Measurements from ENCODE around the gene TSHZ1.

TSHZ1 gene

GRCh38 chr18:75316223-75316622, 105.6 kb downstream of the TSHZ1 start:
- no peak for TF ChIP-seq CTCF (IDR thresholded peaks at IDR 0.05; ENCODE audit: insufficient read depth, low read depth, low read length, missing control alignments)
- no peak for DNase-seq (ENCODE audit: low read depth)

DNA sequence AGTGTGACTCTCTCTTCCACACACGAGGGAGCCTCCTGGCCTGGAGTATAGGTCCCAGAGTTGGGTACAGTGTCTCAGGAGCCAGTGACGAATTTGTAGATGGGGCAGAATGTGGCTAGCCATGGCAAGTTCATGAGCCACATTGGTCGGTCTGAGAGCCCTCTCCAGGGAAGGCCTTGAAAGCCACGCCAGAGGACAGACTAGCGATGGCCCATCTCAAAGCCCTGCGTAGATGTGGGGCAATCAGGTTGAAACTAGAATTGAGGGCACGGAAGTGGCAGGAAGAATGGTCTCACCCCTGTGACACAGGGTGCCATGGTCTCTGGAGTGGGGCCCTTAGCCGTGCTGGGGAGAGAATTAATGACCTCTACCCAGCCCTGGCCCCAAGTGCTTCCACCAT, 106.2 kb downstream of the TSHZ1 start:
- TF ChIP-seq CTCF (IDR thresholded peaks at IDR 0.05; ENCODE audit: insufficient read depth, low read depth, low read length, missing control alignments) = no peak
- DNase-seq (ENCODE audit: low read depth) = no peak
- H3K4me3 ChIP-seq (ENCODE audit: low read depth, low read length) = no peak overlapping the region

More at GRCh38 chr18:75316223-75316622, 105.6 kb downstream of the TSHZ1 start:
- no peak overlapping the region for H3K4me3 ChIP-seq (ENCODE audit: low read depth, low read length)

- no peak overlapping the region for H3K4me3 ChIP-seq (ENCODE audit: low read depth, low read length)
- TF ChIP-seq CTCF (IDR thresholded peaks at IDR 0.05; ENCODE audit: insufficient read depth, low read depth, low read length, missing control alignments) = no peak
- no peak for DNase-seq (ENCODE audit: low read depth)
Measured at GRCh38 chr18:75317300-75317699, 106.7 kb downstream of the TSHZ1 start.

DNA sequence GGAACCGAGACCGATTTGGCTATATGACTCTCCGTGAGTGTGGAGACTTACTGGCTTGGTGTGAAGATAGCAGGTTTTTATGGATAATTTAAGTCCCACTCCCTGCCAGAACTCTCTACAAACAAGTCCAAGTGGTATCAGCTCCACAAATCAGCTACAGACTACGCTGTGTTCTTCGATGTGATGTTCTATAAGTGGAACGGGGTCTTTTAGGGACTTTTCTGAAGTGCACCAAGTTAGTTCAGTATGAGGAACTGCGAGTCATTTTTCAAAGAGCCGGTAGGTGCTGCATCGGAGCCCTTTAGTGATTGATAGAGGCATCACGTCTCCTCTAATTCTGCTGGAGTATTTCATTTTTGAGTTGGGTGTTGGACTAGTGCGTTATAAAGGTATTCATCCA, 107.1 kb downstream of the TSHZ1 start:
- no peak for DNase-seq (ENCODE audit: low read depth)
- no peak for TF ChIP-seq CTCF (IDR thresholded peaks at IDR 0.05; ENCODE audit: insufficient read depth, low read depth, low read length, missing control alignments)

DNA sequence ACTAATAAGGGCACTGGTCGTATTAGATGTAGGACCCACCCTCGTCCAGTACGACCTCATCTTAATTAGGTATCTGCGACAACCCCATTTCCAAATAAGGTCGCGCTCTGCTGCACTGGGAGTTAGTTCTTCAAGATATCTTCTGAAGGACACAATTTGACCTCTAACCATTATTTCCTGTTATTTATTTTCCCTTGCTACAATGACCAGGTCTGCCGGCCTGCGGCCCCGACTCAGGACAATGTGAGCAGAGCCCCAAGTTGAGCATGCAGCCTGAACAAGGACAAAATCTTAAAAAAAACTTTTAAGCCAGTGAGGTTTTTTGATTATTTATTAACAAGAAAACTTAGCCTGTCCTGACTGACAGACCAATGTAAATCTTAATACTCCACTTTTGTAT, 109.3 kb downstream of the TSHZ1 start:
- no peak for TF ChIP-seq CTCF (IDR thresholded peaks at IDR 0.05; ENCODE audit: insufficient read depth, low read depth, low read length, missing control alignments)
- no peak overlapping the region for H3K4me3 ChIP-seq (ENCODE audit: low read depth, low read length)
- DNase-seq (ENCODE audit: low read depth) = no peak

More for the DNA sequence above, 107.1 kb downstream of the TSHZ1 start:
- no peak overlapping the region for H3K4me3 ChIP-seq (ENCODE audit: low read depth, low read length)

DNA sequence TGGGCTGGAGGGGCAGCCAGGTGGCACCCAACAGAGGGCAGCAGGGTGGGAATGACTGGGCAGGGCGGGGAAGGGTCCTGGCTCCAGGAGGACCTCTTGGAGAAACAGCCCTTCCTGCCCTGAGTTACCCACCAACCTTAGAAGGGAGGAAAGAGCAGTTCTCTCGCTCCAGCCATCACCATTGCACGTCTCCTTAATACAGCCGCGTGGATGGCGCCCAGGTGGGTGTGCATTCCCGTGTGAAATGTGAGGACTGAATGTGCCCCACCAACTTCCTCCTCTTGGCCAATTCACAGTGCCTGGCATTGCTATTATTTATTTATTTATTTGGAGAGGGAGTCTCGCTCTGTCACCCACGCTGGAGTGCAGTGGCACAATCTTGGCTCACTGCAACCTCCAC, 109.9 kb downstream of the TSHZ1 start:
- no peak for TF ChIP-seq CTCF (IDR thresholded peaks at IDR 0.05; ENCODE audit: insufficient read depth, low read depth, low read length, missing control alignments)
- DNase-seq (ENCODE audit: low read depth) = no peak

GRCh38 chr18:75321431-75321830, 110.8 kb downstream of the TSHZ1 start:
- DNase-seq (ENCODE audit: low read depth) = no peak
- no peak overlapping the region for H3K4me3 ChIP-seq (ENCODE audit: low read depth, low read length)
- TF ChIP-seq CTCF (IDR thresholded peaks at IDR 0.05; ENCODE audit: insufficient read depth, low read depth, low read length, missing control alignments) = no peak

More for the DNA sequence above, 109.9 kb downstream of the TSHZ1 start:
- H3K4me3 ChIP-seq (ENCODE audit: low read depth, low read length) = no peak overlapping the region

Data from GM12865 (cell line).